Activated naive CD4-positive, alpha-beta T cell treated with anti-CD3 and anti-CD28 coated beads, Interleukin-2, amount 50 U/mL, for 24 hours (primary cell): ENCODE results near the gene SLC6A6.
A peak's percentile ranks its signal among the peaks of the same experiment; 100 is the strongest.
"Not testable (repeated sequence)": the region's sequence is repeated elsewhere in the genome, so short reads cannot be mapped to it uniquely, and the experiment has no call there.

ENCODE experiments used
- H3K27ac Mint-ChIP-seq: one replicate; pipeline ENCODE4 v1.8.0; 2021; ENCODE audit warnings: mild to moderate bottlenecking, mixed read lengths
- H3K27me3 Mint-ChIP-seq: one replicate; pipeline ENCODE4 v1.8.0; 2021; ENCODE audit warnings: mixed read lengths
- H3K36me3 Mint-ChIP-seq: one replicate; pipeline ENCODE4 v1.8.0; 2021; ENCODE audit warnings: mixed read lengths
- H3K4me1 Mint-ChIP-seq: one replicate; pipeline ENCODE4 v1.8.0; 2021; ENCODE audit warnings: mixed read lengths
- H3K4me3 Mint-ChIP-seq: one replicate; pipeline ENCODE4 v1.8.0; 2021; ENCODE audit warnings: mild to moderate bottlenecking, mixed read lengths
- H3K9me3 Mint-ChIP-seq: one replicate; pipeline ENCODE4 v1.8.0; 2021; ENCODE audit warnings: mixed read lengths

Gene SLC6A6

DNA sequence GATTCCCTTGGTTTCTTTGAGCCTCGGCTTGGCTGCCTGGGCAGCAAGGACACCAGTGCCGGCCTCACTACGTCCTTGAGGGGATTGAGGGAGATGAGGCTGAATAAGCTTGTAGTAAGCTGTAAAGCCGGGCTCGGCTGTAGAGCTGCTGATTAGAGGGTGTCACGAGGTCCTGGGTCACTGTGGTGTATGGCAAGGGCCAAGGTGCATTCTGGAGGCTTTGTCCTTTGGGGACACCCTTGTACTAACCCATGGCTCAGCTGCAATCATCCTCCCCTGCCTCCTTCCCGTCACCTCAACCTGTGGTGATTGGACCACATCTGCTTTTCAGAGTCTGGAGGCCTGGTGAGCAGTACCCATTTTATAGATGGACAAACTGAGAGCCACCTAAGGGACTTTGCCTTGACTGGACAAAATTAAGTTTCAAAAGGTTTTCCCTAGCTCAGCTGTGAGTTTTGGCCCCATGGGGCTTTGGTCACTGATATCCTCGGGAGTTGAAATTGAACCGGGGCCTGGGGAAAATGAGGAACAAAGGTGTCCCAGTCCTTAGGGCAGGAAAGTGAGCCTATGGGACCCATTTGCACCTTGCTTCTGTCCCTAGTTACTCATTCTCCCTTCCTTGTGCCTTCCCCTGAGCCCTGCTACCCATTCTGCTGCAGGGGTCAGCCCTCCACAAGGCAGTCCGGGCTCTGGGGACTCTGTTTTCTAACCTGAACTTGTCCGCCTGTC is 2.4 kb downstream of the SLC6A6 start:
- Mint-ChIP-seq H3K9me3 (no peaks in the 10 kb centered on the region), H3K27me3 (no peaks in the 10 kb centered on the region), H3K4me3 (peak overlapping the region; percentile 97), H3K4me1 (peaks cover 52% of the 10 kb centered on the region), H3K36me3 (peaks cover 9% of the 10 kb centered on the region), H3K27ac (peak overlapping the region; percentile 35)

DNA sequence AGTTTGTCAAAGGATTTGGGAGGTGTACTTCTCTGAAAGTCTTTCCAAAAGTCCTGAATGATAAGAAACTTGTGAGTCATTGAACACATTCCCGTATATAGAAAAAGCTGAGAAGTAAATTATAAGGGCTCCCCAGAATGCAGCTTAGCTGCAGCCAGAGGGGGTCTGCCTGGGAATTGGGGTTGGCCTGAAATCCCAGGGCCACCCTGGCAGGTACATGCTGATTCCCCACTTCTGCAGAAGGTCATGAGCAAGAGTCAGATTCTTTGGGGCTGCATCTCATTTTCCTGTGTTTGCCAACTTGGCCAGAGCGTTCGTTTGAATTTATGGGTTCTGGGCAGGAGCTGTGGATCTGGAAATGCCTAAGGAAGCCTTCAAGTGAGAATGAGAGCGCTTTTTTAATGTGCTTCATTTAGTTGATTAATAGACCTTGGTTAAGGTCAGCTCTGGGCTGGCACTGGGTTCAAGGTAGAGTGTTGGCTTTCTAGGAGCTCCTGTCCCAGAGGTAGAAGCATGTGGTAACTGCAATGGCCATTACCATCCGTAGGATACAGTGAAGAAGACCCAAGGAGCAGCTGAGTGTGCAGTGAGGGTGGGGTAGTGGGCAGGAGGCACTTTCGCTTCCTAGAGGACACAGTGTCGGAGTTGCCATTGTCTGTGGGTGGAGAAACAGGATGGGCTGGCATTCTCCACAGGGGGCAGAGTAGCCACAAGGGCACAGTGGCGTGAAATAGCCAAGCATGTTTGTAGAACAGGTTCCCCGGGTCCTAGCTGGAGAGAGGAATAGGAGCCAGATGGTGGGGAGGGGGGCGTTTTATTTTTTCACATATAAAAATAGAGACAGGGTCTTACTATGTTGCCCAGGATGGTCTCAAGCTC is 3.2 kb downstream of the SLC6A6 start:
- Mint-ChIP-seq H3K9me3 (no peaks in the 10 kb centered on the region), H3K4me1 (peaks cover 58% of the 10 kb centered on the region), H3K27ac (peak overlapping the region; percentile 35), H3K36me3 (peaks cover 9% of the 10 kb centered on the region), H3K27me3 (no peaks in the 10 kb centered on the region), H3K4me3 (peak overlapping the region; percentile 97)

- Mint-ChIP-seq H3K4me3 (no peak overlapping the region), H3K27ac (no peak overlapping the region), H3K4me1 (peaks cover 65% of the 10 kb centered on the region), H3K27me3 (no peaks in the 10 kb centered on the region), H3K9me3 (no peaks in the 10 kb centered on the region), H3K36me3 (peaks cover 11% of the 10 kb centered on the region)
Observed at GRCh38 chr3:14406336-14406735, 3.9 kb downstream of the SLC6A6 start.

DNA sequence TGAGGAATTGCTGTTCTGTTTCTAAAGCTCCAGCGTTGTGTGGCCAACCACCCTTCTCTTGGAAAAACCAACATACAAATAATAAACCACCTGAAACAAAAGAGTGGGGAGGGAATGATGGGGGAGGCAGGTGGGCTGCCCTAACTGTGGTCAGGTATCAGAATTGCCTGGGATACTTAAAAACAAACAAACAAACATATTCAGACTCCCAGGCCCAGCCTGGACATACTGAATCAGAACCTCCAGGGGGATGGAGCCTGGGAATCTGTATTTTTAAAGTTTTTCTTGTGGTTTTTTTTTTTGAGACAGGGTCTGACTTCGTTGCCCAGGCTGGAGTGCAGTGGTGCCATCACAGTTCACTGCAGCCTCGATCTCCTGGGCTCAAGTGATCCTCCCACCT is 4.4 kb downstream of the SLC6A6 start:
- H3K27ac Mint-ChIP-seq: no peak overlapping the region
- H3K27me3 Mint-ChIP-seq: no peaks in the 10 kb centered on the region
- H3K4me3 Mint-ChIP-seq: no peak overlapping the region
- peaks cover 13% of the 10 kb centered on the region for H3K36me3 Mint-ChIP-seq
- H3K9me3 Mint-ChIP-seq: no peaks in the 10 kb centered on the region
- H3K4me1 Mint-ChIP-seq: peaks cover 68% of the 10 kb centered on the region

DNA sequence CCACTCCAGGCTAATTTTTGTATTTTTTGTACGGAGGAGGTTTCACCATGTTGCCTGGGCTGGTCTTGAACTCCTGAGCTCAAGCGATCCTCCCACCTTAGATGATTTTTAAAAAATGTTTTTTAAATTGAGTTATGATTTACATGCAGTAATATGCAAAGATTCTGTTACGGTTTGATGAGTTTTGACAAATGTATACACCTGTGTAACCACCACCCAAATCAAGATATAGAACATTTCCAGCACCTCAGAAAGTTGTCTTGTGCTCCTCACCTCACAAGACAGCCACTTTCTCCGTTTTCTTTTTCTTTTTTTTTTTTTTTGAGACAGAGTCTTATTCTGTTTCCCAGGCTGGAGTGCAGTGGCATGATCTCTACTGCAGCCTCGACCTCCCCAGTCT is 4.8 kb downstream of the SLC6A6 start:
- peak overlapping the region; percentile 3 for H3K4me3 Mint-ChIP-seq
- H3K9me3 Mint-ChIP-seq: no peaks in the 10 kb centered on the region
- H3K27me3 Mint-ChIP-seq: no peaks in the 10 kb centered on the region
- H3K4me1 Mint-ChIP-seq: peaks cover 67% of the 10 kb centered on the region
- no peak overlapping the region for H3K27ac Mint-ChIP-seq
- peaks cover 13% of the 10 kb centered on the region for H3K36me3 Mint-ChIP-seq

- H3K4me3 Mint-ChIP-seq: not testable (repeated sequence)
Observed at GRCh38 chr3:14409779-14410063, 7.3 kb downstream of the SLC6A6 start.

GRCh38 chr3:14410106-14410502 is 7.7 kb downstream of the SLC6A6 start:
- Mint-ChIP-seq H3K27ac (peak overlapping the region; percentile 91), H3K4me1 (peaks cover 56% of the 10 kb centered on the region), H3K9me3 (no peaks in the 10 kb centered on the region), H3K36me3 (peaks cover 11% of the 10 kb centered on the region), H3K27me3 (no peaks in the 10 kb centered on the region), H3K4me3 (no peak overlapping the region)

More at GRCh38 chr3:14409779-14410063, 7.3 kb downstream of the SLC6A6 start:
- H3K4me1 Mint-ChIP-seq: peaks cover 55% of the 10 kb centered on the region
- not testable (repeated sequence) for H3K27me3 Mint-ChIP-seq, H3K36me3 Mint-ChIP-seq, H3K9me3 Mint-ChIP-seq, H3K27ac Mint-ChIP-seq

DNA sequence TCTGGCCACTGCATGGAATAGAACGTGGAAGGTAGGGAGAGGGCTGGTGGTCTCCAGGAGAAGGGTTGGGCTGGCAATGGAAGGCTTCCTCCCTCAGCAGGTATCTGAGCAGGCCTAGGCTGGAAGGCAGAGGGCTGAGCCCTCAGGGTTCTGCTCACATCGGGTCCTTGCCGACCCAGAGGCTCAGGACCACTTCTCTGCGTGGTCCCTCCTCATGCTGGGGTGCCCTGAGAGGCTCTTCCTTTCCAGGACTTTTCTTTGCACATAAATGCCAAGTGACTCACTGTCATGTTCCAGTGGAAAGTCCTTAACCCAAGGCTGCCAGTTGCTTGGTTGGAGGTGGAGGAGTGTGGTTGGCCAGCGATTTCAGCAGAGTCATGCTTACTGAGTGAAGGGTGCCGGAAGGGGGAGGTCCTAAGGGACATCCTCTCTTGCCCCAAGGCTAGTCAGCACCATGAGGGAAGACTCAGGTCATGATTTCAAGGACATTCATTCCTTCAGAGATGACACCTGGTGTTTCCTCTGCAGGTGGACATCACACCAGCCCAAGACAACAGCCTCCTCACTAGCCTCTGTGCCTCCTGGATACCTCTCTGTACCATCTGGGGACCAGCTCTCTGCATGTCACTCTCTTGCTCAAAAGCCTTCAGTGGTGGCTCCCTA is 8.2 kb downstream of the SLC6A6 start:
- H3K36me3 Mint-ChIP-seq: peaks cover 11% of the 10 kb centered on the region
- H3K4me3 Mint-ChIP-seq: no peak overlapping the region
- no peaks in the 10 kb centered on the region for H3K27me3 Mint-ChIP-seq
- no peaks in the 10 kb centered on the region for H3K9me3 Mint-ChIP-seq
- H3K4me1 Mint-ChIP-seq: peaks cover 50% of the 10 kb centered on the region
- peak overlapping the region; percentile 91 for H3K27ac Mint-ChIP-seq

- Mint-ChIP-seq H3K27me3 (no peaks in the 10 kb centered on the region), H3K36me3 (peaks cover 12% of the 10 kb centered on the region), H3K4me3 (no peak overlapping the region), H3K4me1 (peaks cover 45% of the 10 kb centered on the region), H3K9me3 (no peaks in the 10 kb centered on the region), H3K27ac (peak overlapping the region; percentile 80)
Observed at GRCh38 chr3:14411166-14411526, 8.7 kb downstream of the SLC6A6 start.

- peaks cover 43% of the 10 kb centered on the region for H3K4me1 Mint-ChIP-seq
- no peak overlapping the region for H3K4me3 Mint-ChIP-seq
- no peaks in the 10 kb centered on the region for H3K9me3 Mint-ChIP-seq
- peaks cover 13% of the 10 kb centered on the region for H3K36me3 Mint-ChIP-seq
- no peak overlapping the region for H3K27ac Mint-ChIP-seq
- no peaks in the 10 kb centered on the region for H3K27me3 Mint-ChIP-seq
Observed at GRCh38 chr3:14411988-14412387, 9.6 kb downstream of the SLC6A6 start.

- H3K9me3 Mint-ChIP-seq: no peaks in the 10 kb centered on the region
- H3K4me1 Mint-ChIP-seq: peaks cover 36% of the 10 kb centered on the region
- H3K27me3 Mint-ChIP-seq: no peaks in the 10 kb centered on the region
- no peak overlapping the region for H3K27ac Mint-ChIP-seq
- H3K36me3 Mint-ChIP-seq: peaks cover 12% of the 10 kb centered on the region
- H3K4me3 Mint-ChIP-seq: no peak overlapping the region
Observed at GRCh38 chr3:14412831-14413380, 10.5 kb downstream of the SLC6A6 start.

- Mint-ChIP-seq H3K27ac (no peak overlapping the region), H3K4me3 (no peak overlapping the region), H3K27me3 (no peaks in the 10 kb centered on the region), H3K4me1 (peaks cover 31% of the 10 kb centered on the region), H3K9me3 (no peaks in the 10 kb centered on the region), H3K36me3 (peaks cover 15% of the 10 kb centered on the region)
Observed at GRCh38 chr3:14413381-14414071, 11.1 kb downstream of the SLC6A6 start.

GRCh38 chr3:14414846-14415464 is 12.5 kb downstream of the SLC6A6 start:
- no peak overlapping the region for H3K4me3 Mint-ChIP-seq
- H3K36me3 Mint-ChIP-seq: peaks cover 13% of the 10 kb centered on the region
- no peaks in the 10 kb centered on the region for H3K27me3 Mint-ChIP-seq
- no peak overlapping the region for H3K27ac Mint-ChIP-seq
- H3K4me1 Mint-ChIP-seq: peaks cover 23% of the 10 kb centered on the region
- H3K9me3 Mint-ChIP-seq: no peaks in the 10 kb centered on the region

DNA sequence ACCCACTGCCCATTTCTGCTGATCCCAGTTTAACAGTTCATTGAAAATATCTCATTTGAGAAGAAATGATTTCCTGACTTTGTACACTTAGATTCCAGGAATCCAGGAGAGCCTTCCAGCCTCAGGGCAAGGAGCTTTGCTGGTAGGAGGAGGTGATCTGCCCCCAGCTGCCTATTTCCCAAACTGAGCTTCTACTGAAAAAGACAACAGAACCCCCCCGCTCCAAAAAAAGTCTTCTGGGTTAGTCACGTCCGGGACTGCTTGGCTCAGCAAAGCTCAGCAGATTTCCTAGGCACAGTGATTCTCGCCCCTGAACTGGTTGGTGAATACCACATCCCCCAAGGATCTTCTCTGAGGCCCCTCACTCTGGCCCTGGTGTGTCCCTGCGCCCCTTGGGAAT is 13.1 kb downstream of the SLC6A6 start:
- H3K4me1 Mint-ChIP-seq: peaks cover 19% of the 10 kb centered on the region
- H3K36me3 Mint-ChIP-seq: peaks cover 13% of the 10 kb centered on the region
- no peak overlapping the region for H3K4me3 Mint-ChIP-seq
- H3K9me3 Mint-ChIP-seq: no peaks in the 10 kb centered on the region
- H3K27me3 Mint-ChIP-seq: no peaks in the 10 kb centered on the region
- H3K27ac Mint-ChIP-seq: no peak overlapping the region

DNA sequence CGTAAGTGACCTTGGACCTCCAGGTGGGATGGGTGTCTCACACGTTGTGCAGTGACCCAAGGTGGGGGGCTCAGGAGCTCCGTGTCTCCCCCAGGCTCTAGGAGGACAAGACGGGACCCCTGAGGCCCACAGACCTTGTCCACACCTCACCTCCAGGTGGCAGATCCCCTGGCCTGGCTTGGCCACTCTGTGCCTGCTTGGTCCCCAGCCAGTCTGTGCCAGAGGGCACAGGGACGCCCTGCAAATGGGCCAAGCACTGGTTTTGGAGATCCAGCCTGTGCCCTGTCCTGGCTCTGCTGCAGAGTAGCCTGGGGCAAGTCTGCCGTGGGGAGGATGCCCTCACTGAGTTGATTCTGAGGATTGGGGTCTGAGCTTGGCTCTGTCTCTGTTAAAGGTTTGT is 14.0 kb downstream of the SLC6A6 start:
- Mint-ChIP-seq H3K9me3 (no peaks in the 10 kb centered on the region), H3K27me3 (no peaks in the 10 kb centered on the region), H3K4me1 (peaks cover 9% of the 10 kb centered on the region), H3K36me3 (peaks cover 9% of the 10 kb centered on the region), H3K4me3 (no peak overlapping the region), H3K27ac (no peak overlapping the region)
